NCI-H2029 (cell line): Measurements from ENCODE around the gene CPSF4L.
"Not testable (repeated sequence)": the region's sequence is repeated elsewhere in the genome, so short reads cannot be mapped to it uniquely, and the experiment has no call there.

ENCODE experiments used
- DNase-seq: peaks from one replicate; lab custom pipeline; 2025; lab: John Stamatoyannopoulos, UW

The CPSF4L gene, protein sequence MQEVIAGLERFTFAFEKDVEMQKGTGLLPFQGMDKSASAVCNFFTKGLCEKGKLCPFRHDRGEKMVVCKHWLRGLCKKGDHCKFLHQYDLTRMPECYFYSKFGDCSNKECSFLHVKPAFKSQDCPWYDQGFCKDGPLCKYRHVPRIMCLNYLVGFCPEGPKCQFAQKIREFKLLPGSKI

DNA sequence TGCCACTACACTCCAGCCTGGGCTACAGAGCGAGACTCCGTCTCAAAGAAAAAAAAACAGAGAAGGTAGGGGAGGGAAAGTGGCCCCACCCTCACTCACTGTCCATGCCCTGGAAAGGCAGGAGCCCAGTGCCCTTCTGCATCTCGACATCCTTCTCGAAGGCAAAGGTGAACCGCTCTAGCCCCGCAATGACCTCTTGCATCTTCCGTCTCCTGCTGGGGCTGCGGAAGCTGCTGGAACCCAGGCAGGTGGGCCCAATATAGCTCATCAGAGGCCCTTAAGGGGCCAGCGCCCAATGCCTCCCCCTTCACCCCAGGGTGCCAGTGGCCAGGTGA lies at the start of gene CPSF4L:
TSS of gene CPSF4L (minus strand) at position 264 of the 335 bp plus-strand sequence. CDS start at position 202, 62 bp downstream.
- no peak for DNase-seq

DNA sequence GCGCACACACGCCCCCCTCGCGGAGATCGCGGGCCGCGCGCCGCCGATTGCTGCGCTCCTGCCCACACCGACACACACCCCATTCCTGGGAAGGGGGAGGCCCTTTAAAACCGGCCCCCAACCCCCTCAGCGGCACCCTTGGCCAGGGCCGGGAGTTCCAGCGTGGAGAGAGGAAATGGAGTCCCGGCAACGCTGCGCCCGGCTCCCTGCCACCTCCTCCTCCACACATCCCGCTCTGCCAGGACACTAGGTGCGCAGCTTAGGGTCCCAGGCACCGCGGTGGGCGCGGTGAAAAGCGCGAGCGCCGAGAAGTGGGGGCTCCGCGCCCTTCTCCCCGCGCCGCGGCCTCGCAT lies 49.7 kb upstream of the CPSF4L start:
- no peak for DNase-seq

DNA sequence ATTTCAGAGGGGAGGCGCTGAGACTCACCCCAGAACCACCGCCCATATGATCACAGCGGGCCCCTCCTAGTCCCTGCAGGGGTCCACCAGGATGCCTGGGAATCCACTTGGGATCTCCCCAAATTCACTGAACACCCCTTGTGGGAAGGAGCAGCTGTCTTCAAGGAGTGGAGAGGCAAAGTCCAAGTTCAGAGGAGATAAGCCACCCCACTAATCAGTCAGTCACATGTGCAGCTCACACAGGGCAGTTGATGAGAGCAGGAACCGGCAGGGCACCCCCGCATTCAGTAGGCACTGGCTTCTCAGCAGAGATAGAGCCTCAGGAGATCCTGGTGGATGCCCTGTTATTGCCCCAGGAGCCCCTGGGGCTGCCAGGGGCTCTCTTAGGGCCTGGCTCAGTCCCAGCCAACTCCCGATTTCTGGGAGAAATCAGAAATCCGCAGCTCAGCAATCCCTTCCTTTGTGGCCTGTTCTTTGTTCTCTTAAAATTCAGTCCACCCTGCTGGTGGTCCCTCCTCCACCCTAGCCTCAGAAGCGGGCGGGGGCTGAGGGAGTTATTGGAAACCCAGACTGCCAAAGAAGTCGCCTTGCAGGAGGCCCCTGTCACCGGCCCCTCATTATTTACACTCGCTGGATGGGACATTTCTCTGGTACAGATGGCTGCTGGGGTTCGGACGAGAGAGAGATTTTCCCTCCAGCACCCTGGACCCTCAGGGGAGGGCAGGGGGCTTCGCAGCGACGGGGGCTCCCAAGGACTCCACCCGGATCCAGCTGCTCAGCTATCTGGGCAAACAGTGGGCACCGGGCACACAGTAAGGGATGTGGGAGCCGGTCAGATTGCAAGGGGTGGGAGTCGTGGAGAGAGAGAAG lies 48.3 kb upstream of the CPSF4L start:
- no peak for DNase-seq

DNA sequence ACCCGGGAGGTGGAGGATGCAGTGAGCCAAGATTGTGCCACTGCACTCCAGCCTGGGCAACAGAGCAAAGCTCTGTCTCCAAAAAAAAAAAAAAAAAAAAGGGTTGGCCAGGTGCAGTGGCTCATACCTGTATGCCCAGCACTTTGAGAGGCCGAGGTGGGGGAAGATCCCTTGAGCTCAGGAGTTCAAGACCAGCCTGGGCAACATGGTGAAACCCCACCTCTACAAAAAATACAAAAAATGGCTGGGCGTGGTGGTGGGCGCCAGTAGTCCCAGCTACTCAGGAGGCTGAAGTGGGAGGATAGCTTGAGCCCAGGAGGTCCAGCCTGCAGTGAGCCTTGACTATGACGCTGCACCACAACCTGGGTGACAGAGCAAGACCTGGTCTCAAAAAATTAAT lies 47.3 kb upstream of the CPSF4L start:
- DNase-seq, result not testable (repeated sequence)

DNA sequence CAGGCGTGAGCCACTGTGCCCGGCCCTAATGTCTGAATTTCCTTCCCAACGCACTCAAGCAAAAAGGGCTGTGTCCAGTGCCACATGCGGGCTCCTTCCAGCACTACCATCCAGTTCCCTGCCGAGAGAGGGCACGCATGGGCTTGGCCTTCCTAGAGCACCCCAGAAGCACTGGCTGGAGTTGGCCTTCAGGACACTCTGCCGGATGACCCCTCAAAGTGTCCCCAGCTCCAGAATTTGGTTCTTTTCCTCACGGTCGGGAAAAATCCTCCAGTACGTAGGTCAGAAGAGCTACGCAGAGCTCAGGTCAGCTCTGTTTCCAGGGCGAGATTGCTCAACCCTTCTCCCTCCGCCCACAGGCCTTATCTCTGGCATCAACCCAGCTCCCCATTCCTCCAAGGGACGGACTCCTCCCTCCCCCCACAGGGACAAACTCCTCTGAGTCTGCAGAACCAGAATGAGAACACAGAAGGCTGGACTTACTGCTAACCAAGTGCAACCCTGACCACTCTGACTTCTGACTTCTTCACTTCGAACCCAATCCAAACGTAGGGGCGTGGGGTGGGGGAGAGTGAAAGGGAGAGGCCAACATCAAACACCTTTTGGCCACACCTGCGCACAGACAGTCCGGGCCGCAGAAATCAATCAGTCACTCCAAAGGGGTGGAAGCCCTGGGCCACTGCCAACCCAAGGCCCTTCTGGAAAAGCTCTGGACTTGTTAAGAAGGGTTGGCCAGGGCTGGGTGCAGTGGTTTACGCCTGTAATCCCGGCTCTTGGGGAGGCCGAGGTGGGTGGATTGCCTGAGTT lies 46.5 kb upstream of the CPSF4L start:
- peak; percentile 39 for DNase-seq

DNA sequence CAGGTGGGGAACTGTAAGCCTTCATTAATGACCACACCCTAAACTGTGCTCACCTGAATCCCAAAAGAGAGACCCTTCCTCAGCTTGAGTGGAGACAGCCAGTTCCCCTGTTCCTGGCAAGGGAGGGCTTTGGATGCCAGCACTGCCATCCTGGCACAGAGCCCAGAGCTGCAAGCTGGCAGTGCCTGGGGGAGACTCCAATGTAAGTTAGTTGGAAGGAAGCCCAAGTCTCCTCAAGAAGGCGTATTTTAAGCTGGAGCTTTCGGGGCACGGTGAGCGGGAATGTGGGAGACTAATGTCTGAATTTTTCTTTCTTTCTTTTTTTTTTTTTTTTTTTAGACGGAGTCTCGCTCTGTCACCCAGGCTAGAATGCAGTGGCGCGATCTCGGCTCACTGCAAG lies 45.5 kb upstream of the CPSF4L start:
- DNase-seq, result no peak

DNA sequence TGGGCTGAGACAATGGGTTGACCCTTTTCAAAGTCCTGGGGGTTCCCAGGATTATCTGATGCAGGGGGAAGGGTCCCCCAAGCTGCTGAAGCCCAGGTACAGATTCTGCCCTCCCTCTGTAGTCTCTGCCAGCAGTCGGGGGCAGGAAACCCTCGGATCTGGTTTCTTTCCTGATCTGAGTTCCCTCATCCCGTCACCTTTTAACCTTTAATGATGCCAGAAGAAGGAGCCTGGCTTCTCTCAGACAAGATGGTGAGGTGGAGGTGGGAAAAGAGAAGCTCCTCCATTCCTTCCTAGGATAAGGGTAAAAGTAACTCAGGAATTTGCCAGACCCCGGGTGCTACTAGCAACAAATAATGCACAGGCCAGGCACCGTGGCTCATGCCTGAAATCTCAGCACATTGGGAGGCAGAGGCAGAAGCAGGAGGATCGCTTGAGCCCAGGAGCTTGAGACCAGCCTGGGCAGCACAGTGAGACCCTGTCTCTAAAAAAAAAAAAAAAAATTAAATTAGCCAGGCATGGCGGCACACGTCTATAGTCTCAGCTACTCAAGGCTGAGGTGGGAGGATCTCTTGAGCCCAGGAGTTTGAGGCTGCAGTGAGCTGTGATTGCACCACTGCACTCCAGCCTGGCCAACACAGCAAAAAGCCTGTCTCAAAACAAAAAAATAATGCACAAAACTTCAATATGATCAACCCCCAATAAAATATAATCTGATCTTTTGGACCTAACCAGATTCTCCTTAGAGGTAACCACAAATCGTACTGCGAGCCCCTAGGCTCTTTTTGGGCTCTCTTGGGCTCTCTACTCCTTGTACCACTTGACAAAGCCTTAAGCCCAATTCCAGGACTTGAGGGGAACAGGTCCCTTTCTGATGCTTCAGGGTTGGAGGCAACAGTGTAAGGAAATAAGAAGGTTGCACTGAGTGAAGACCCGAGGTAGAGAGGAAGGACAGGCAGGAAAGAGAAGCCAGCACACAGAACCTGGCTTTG lies 44.5 kb upstream of the CPSF4L start:
- DNase-seq, result no peak

DNA sequence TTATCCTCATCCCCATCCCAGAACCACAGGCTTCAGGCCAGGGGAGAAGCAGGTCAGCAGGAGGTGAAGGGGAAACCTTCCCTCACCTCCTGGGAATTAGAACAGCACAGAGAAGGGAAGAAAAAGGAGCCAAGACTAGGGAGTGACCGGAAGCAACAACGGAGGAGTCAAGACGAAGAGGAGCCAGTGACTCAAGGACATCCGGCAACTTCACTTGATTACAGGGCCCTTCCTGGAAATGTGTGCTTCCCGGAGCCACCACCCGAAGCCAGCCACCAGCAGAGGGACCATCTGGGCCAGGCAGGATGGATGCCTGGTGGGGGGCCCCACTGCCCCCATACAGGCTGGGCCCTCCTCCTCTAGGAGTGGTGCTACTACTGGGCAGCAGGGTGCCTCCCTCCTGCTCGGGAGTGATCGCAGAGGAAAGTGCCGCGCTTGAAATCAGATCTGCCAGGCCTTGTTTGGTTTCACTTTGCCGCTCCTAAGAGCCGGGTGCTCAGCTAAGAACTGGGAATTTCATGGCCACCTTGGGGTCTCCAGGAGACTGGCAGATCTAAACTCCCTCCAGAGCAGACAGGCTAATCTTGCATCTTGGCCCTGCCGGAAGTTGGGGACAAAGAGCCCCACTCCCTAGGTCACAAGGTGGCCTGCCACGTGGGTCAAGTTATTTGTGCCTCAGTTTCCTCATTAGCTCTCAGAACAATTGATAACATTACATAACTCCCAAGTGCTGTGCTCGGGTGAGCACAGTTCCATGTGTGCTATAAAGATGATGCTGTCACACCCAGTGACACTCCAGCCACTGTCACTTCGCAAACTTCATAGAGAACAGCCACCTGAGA lies 43.5 kb upstream of the CPSF4L start:
- peak; percentile 29 for DNase-seq

DNA sequence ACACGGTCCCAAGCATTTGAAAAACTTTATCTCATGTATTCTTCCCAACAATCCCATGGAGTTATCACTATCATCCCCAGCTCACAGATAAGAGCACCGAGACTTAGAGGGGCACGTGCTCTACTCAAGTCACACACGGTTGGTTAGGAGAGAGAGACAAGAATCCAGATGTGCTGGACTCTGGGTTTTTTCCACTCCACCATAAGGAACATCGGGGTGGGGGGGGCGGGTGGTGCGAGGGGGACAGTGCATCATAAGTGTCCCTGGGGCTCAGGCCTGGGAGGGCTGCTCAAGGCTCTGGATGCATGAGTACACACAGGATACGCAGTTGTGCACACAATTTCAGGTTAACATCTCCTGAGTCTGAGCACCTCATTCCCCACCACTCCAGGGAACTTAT lies 42.8 kb upstream of the CPSF4L start:
- no peak for DNase-seq

DNA sequence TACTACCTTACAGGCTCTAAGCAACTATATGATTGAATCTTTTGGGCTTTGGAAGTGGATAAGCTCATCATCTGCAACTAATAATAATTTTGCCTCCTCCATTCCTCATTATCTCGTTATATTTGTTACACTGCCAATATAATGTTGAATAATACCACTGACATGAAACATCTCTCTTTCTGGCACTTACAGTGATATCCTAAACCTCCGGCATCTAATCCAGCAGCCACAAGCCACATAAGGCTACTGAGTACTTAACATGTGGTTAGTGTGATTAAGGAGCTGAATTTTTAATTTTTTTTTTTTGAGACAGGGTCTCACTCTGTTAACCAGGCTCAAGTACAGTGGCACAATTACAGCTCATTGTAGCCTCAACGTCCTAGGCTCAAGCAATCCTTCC lies 40.5 kb upstream of the CPSF4L start:
- DNase-seq, result no peak

DNA sequence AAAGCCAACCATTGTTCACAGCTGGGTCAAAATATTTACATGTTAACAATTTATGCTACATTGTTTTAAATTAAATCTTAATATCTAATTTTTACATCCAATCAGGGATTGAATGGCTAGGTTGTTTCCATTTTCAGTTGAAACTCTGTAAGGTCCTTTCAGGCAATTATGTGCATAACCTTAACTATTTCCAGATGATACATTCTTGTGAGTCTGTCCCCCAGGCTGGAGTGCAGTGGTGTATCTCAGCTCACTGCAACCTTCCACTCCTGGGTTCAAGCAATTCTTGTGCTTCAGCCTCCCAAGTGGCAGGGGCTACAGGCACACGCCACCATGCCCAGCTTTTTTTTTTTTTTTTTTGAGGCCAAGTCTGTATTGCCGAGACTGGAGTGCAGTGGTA lies 39.7 kb upstream of the CPSF4L start:
- DNase-seq, result no peak

DNA sequence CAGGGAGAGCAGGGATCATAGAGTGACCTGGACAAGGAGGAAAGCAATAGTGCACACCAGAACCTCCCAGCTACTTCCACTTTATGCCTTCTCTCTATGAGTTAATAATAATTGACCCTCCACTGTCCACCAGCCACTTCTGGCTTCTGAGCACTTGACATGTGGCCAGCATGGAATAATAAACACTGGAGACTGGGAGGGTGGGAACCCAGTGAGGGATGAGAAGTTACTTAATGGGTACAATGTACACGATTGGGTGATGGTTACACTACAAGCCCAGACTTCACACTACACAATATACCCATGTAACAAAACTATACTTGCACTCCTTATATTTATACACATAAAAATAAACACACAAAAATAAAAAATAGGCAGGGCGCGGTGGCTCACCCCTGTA lies 38.7 kb upstream of the CPSF4L start:
- DNase-seq, result no peak

DNA sequence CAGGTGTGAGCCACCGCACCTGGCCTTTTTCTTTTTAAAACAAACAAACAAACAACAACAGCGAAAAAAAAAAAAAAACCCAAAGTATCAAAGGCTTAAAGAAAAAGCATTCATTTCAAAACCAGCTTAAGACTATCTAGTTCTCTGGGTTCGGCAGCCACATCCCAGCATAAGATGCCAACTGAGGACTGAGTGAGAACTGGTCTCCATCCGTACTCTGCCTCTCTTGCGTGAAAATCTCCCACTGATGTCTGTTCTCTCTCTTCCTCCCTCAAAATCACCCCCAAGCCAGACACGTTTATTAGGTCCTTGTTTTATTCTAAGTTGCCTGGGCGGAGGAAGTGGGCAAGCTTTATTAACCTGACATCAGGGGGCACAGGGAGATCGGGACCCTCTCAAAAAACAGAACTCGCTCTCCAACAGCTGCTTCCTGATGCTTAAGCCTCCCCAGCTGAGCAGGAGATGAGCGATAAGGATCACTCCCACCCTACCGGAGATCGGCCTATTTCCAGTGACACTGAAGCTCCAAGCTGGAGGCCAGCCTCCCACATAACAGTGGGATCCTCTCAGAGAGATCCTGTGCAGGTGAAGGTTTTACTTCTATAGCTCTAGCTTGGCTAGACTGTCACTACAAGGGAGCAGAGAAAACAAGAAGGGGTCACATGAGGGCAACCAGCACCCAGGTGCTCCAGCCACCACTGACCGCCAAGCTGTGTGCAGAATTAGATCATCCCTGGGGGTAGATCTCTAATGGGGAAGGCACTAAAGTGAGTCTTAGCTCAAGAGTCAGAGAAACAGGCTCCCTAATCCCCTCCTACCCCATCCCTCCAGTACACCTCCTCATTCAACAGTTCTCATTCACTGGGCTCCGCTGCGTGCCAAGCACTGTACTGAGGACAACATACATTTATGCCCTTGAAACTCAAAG lies 36.5 kb upstream of the CPSF4L start:
- no peak for DNase-seq

DNA sequence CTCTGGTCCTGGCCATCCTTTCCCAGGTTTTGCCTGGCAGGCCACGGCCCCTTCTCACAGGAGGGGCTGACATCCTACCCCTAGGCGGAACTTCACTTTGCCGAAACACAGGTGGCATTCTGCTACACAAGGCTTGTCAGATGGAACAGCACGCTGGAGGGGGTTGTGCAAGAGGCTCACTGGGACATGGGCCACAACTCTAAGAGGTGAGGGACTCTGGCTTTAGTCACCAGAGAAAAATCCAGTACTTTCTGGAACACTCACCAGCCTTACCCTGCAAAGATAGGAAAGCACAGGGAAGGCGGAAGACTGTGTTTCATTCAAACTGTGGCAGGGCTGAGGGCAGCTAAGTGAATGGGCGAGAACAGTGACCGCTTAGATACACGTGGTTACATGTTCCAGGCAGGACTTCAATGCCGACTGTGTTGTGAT lies 31.8 kb upstream of the CPSF4L start:
- no peak for DNase-seq

DNA sequence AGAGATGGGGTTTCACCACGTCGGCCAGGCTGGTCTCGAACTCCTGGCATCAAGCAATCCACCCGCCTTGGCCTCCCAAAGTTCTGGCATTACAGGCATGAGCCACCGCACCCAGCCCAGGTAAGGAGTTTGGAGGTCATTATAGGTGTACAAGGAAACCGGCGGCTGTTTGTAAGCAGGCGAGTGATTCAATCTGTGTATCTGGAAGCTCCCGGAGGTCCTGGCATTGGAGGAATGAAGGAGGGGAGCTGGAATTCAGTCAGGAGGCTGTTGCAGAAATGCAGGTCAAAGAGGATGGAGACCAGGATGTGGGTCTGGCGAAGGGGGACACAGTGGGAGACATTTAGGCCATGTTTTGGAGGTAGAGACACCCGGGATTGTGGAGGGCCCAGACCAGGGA lies 31.4 kb upstream of the CPSF4L start:
- no peak for DNase-seq

DNA sequence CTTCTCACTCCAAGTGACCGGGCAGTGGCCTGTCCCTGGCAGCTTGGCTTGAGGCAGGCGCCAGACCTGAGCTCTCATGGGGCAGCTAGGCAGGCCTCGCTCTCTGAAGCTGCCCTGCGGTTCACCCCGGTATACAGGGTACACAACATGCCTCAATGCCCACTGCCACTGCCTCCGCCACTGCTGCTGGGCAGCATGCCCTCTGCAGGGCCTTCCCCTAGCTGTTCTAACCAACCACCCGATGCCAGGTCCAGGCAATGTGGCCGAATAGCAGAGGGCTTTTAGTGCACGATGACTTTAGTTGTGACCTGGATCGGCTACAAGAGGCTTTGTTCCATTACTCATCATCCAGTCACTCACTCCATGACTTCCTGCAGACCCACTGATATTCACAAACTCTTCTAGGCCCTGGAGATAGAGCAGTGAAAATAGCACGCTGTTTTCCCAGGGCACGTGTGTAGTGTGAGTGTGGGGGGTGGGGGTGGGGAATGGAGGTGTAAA lies 30.4 kb upstream of the CPSF4L start:
- no peak for DNase-seq

DNA sequence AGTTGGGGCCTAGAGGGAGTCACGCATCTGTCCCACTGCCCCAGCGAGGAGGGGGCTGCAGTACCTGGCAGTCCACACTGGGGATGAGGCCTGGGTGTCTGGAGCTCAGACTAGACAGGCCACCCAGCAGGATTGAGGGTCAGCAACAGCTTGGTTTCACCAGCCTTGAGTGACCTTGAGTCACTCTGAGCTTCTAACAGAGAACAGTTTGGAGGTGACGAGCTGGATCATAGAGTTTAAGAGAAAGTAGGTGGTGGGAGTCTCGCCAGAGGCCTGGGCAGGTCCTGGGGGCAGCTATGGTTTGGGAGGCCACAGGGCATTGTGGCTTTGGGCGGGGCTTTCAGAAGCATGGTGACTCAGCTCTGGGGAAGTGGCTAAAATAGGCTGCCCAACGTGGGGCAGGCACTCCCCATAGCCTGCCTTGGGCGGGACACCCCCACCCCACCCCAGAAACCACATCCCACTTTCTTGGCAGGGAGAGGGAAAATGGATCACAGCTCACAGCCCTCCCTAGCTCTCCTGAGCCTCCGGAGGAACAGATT lies 29.7 kb upstream of the CPSF4L start:
- no peak for DNase-seq

DNA sequence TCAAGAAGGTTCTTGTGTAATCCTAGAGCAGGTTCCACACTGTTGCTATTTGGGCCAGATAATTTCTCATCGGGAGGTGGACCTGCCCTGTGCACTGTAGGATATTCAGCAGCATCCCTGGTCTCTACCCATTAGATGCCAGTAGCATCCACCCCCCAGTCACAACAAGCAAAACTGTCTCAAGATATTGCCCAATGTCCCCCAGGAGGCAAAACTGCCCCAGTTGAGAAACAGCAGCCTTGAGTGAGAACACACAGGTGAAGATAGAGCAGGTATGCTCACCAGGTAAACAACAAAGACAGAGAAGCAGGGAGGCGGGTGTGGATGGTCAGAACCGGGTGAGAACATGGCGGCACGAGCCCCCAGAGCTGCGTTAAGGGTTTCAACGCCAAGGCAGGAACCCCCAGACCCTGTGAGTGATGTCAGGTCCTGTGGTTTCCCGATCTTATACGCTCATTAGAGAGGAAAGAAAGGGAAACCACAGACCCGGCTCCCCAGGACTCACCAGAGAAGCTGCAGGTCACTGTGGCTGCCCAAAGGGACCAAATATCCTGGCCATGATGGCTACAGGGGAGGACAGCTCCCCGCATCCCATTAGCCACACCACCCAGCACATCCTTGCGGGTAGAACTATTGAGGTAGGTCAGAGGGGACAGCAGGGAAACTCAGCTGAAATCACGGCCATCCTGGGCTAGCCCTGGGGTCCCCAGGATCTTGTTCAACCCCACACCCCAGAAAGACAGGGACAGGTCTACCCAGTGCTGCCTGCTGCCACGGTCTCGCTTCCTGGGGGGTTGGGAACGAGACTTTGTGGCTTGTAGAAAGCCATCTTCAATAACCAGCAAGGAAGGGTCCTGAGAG lies 28.9 kb upstream of the CPSF4L start:
- DNase-seq, result no peak
